Mesenchymal stem cell (in vitro differentiated cells and primary cell): ENCODE data around the gene CAPN1.

ENCODE experiments used
- DNase-seq: peaks from one replicate; pipeline ENCODE4 v3.0.0-alpha.2; 2013
- H2AFZ ChIP-seq: one replicate; pipeline ENCODE4 v1.6.1; 2013; ENCODE audit warnings: low read depth, mild to moderate bottlenecking, control low read depth, inconsistent platforms, low read length, moderate library complexity
- H2AK5ac ChIP-seq: 2 replicates; pipeline ENCODE4 v1.6.1; 2013; ENCODE audit warnings: low read length, moderate library complexity, mild to moderate bottlenecking, inconsistent platforms; ENCODE audit not compliant: severe bottlenecking
- H2BK120ac ChIP-seq: one replicate; pipeline ENCODE4 v1.6.1; 2013; ENCODE audit warnings: low read depth, mild to moderate bottlenecking, inconsistent platforms, low read length, moderate library complexity
- H2BK12ac ChIP-seq, 2 experiments: one replicate each; pipeline ENCODE4 v1.6.1; 2013; ENCODE audit warnings: inconsistent platforms in 2 of 2, low read length in 2 of 2, mild to moderate bottlenecking in 2 of 2, moderate library complexity in 2 of 2, control low read depth in 1 of 2
- H2BK15ac ChIP-seq: one replicate; pipeline ENCODE4 v1.6.1; 2013; ENCODE audit warnings: mild to moderate bottlenecking, low read depth, inconsistent platforms; ENCODE audit not compliant: poor library complexity, severe bottlenecking
- H2BK5ac ChIP-seq: 2 replicates; pipeline ENCODE4 v1.6.1; 2013; ENCODE audit warnings: low read depth, mild to moderate bottlenecking, low read length, control low read depth, inconsistent platforms; ENCODE audit not compliant: poor library complexity, severe bottlenecking
- H3K14ac ChIP-seq, 2 experiments: one replicate each; pipeline ENCODE4 v1.6.1; 2013; ENCODE audit warnings: inconsistent platforms in 2 of 2, low read length in 2 of 2, control low read depth in 1 of 2, mild to moderate bottlenecking in 1 of 2, moderate library complexity in 1 of 2
- H3K18ac ChIP-seq, 2 experiments: one replicate each; pipeline ENCODE4 v1.6.1; 2013; ENCODE audit warnings: inconsistent platforms in 2 of 2, low read length in 2 of 2, control low read depth in 1 of 2, low read depth in 1 of 2, mild to moderate bottlenecking in 1 of 2
- H3K23ac ChIP-seq, 2 experiments: one replicate each; pipeline ENCODE4 v1.6.1; 2013; ENCODE audit warnings: inconsistent platforms in 2 of 2, low read length in 2 of 2, mild to moderate bottlenecking in 2 of 2, moderate library complexity in 2 of 2, control low read depth in 1 of 2
- H3K27ac ChIP-seq: 2 replicates; pipeline ENCODE4 v1.5.1; 2013; ENCODE audit warnings: mild to moderate bottlenecking, moderate library complexity, low read length, control low read depth, inconsistent platforms; ENCODE audit not compliant: poor library complexity, severe bottlenecking
- H3K27me3 ChIP-seq, 2 experiments: 2 replicates each; pipeline versions ENCODE4 v1.6.1 to v1.7.0; 2013; ENCODE audit warnings: low read length in 2 of 2, mild to moderate bottlenecking in 2 of 2, moderate library complexity in 2 of 2, control low read depth in 1 of 2, inconsistent platforms in 1 of 2; ENCODE audit not compliant: control insufficient read depth in 1 of 2, insufficient read depth in 1 of 2
- H3K36me3 ChIP-seq, 2 experiments: 2 replicates each; pipeline versions ENCODE4 v1.6.1 to v1.7.0; 2013; ENCODE audit warnings: low read length in 2 of 2, control low read depth in 1 of 2, inconsistent platforms in 1 of 2, low read depth in 1 of 2, mild to moderate bottlenecking in 1 of 2; ENCODE audit not compliant: insufficient read depth in 2 of 2, control insufficient read depth in 1 of 2
- H3K4ac ChIP-seq, 2 experiments: one replicate each; pipeline ENCODE4 v1.6.1; 2013; ENCODE audit warnings: inconsistent platforms in 2 of 2, low read length in 2 of 2, mild to moderate bottlenecking in 2 of 2, moderate library complexity in 2 of 2, control low read depth in 1 of 2, low read depth in 1 of 2
- H3K4me1 ChIP-seq: 2 replicates; pipeline ENCODE4 v1.6.1; 2013; ENCODE audit warnings: low read depth, low read length, control low read depth; ENCODE audit not compliant: control insufficient read depth, insufficient read depth
- H3K4me2 ChIP-seq: 2 replicates; pipeline ENCODE4 v1.6.1; 2013; ENCODE audit warnings: low read length, mild to moderate bottlenecking, inconsistent platforms; ENCODE audit not compliant: poor library complexity, severe bottlenecking
- H3K4me3 ChIP-seq, 2 experiments: 2 replicates each; pipeline versions ENCODE4 v1.5.1 to v1.7.0; 2013; ENCODE audit warnings: low read length in 2 of 2, mild to moderate bottlenecking in 2 of 2, control low read depth in 1 of 2, low read depth in 1 of 2; ENCODE audit not compliant: insufficient read depth in 1 of 2
- H3K79me1 ChIP-seq: replicated peaks from 2 replicates; pipeline ENCODE4 v1.6.1; 2013; ENCODE audit warnings: mild to moderate bottlenecking, control low read depth, low read length, inconsistent platforms; ENCODE audit not compliant: poor library complexity, severe bottlenecking
- H3K9ac ChIP-seq: 2 replicates; pipeline ENCODE4 v1.7.0; 2013; ENCODE audit warnings: mild to moderate bottlenecking, low read length, moderate library complexity
- H3K9me3 ChIP-seq: 2 replicates; pipeline ENCODE4 v1.7.0; 2013; ENCODE audit warnings: mild to moderate bottlenecking, low read length; ENCODE audit not compliant: control insufficient read depth
- H4K8ac ChIP-seq: one replicate; pipeline ENCODE4 v1.6.1; 2013; ENCODE audit warnings: inconsistent platforms, mild to moderate bottlenecking, low read length, moderate library complexity
- H4K91ac ChIP-seq: one replicate; pipeline ENCODE4 v1.6.1; 2013; ENCODE audit warnings: mild to moderate bottlenecking, low read length, inconsistent platforms
- WGBS: methylation state at CpG from one replicate; pipeline ENCODE4 v1.1.7; 2013; ENCODE audit warnings: mixed read lengths; 5-methylcytosine and 5-hydroxymethylcytosine counted together

Gene CAPN1

GRCh38 chr11:65214212-65214845, 32.6 kb downstream of the CAPN1 start:
- Histone ChIP-seq H3K36me3 (peaks cover 29 to 53% of the 10 kb centered on the region in 2 experiments), H4K91ac (peak overlapping the region; percentile 70), H3K4me3 (no peak overlapping the region), H3K79me1 (peaks cover 3% of the 10 kb centered on the region), H3K27ac (no peak overlapping the region), H2BK5ac (no peak overlapping the region), H2BK120ac (no peak overlapping the region), H3K18ac (no peak overlapping the region), H3K27me3 (no peaks in the 10 kb centered on the region), H3K9ac (no peak overlapping the region), H4K8ac (peak overlapping the region; percentile 56), H2AFZ (no peak overlapping the region), H3K4me2 (no peak overlapping the region), H2BK15ac (no peak overlapping the region), H2BK12ac (no peak overlapping the region), H3K23ac (no peak overlapping the region), H2AK5ac (no peak overlapping the region), H3K4me1 (peaks cover 16% of the 10 kb centered on the region), H3K9me3 (no peaks in the 10 kb centered on the region), H3K14ac (no peak overlapping the region), H3K4ac (no peak overlapping the region)
- WGBS: 87% methylated on average over 14 of the region's 16 CpGs
- no peak for DNase-seq

GRCh38 chr11:65215441-65216076, 33.8 kb downstream of the CAPN1 start:
- WGBS: 96% methylated on average over 24 of the region's 24 CpGs
- no peak overlapping the region for H3K9ac ChIP-seq
- H4K91ac ChIP-seq: no peak overlapping the region
- H3K36me3 ChIP-seq: peaks cover 17 to 43% of the 10 kb centered on the region in 2 experiments
- H3K14ac ChIP-seq: no peak overlapping the region
- DNase-seq: no peak
- no peaks in the 10 kb centered on the region for H3K27me3 ChIP-seq
- no peak overlapping the region for H2BK15ac ChIP-seq
- no peak overlapping the region for H2AFZ ChIP-seq
- no peak overlapping the region for H2BK120ac ChIP-seq
- H2AK5ac ChIP-seq: no peak overlapping the region
- H4K8ac ChIP-seq: no peak overlapping the region
- no peak overlapping the region for H3K27ac ChIP-seq
- no peak overlapping the region for H3K23ac ChIP-seq
- peaks cover 18% of the 10 kb centered on the region for H3K4me1 ChIP-seq
- H3K18ac ChIP-seq: no peak overlapping the region
- H3K4me2 ChIP-seq: no peak overlapping the region
- no peak overlapping the region for H2BK5ac ChIP-seq
- no peaks in the 10 kb centered on the region for H3K9me3 ChIP-seq
- no peak overlapping the region for H3K4ac ChIP-seq
- H2BK12ac ChIP-seq: no peak overlapping the region
- H3K4me3 ChIP-seq: no peak overlapping the region
- no peaks in the 10 kb centered on the region for H3K79me1 ChIP-seq

GRCh38 chr11:65216830-65217229, 35.1 kb downstream of the CAPN1 start:
- WGBS: 76% methylated on average over 3 of the region's 6 CpGs
- H2BK15ac ChIP-seq: no peak overlapping the region
- H2BK120ac ChIP-seq: no peak overlapping the region
- H4K91ac ChIP-seq: no peak overlapping the region
- H3K4me3 ChIP-seq: no peak overlapping the region
- H3K27me3 ChIP-seq: no peaks in the 10 kb centered on the region
- no peak for DNase-seq
- H3K4me2 ChIP-seq: no peak overlapping the region
- no peak overlapping the region for H2AFZ ChIP-seq
- no peaks in the 10 kb centered on the region for H3K9me3 ChIP-seq
- H2BK5ac ChIP-seq: no peak overlapping the region
- no peak overlapping the region for H4K8ac ChIP-seq
- H3K79me1 ChIP-seq: peaks cover 1% of the 10 kb centered on the region
- H3K18ac ChIP-seq: no peak overlapping the region
- peaks cover 4 to 30% of the 10 kb centered on the region in 2 experiments for H3K36me3 ChIP-seq
- H2AK5ac ChIP-seq: no peak overlapping the region
- H3K4me1 ChIP-seq: peaks cover 18% of the 10 kb centered on the region
- peak overlapping the region in 1 of 2 experiments; percentile 62 for H3K14ac ChIP-seq
- no peak overlapping the region for H3K27ac ChIP-seq
- H2BK12ac ChIP-seq: peak overlapping the region in 1 of 2 experiments; percentile 55
- H3K4ac ChIP-seq: no peak overlapping the region
- H3K9ac ChIP-seq: no peak overlapping the region
- H3K23ac ChIP-seq: peak overlapping the region in 1 of 2 experiments; percentile 72

GRCh38 chr11:65217441-65218423, 36.0 kb downstream of the CAPN1 start:
- Histone ChIP-seq H3K36me3 (peaks cover 0 to 22% of the 10 kb centered on the region in 2 experiments), H4K91ac (no peak overlapping the region), H3K9ac (no peak overlapping the region), H3K27me3 (no peaks in the 10 kb centered on the region), H3K18ac (no peak overlapping the region), H3K4me3 (no peak overlapping the region), H2AK5ac (no peak overlapping the region), H2BK120ac (no peak overlapping the region), H4K8ac (no peak overlapping the region), H3K9me3 (no peaks in the 10 kb centered on the region), H3K27ac (no peak overlapping the region), H3K4me2 (no peak overlapping the region), H3K23ac (peak overlapping the region in 1 of 2 experiments; percentile 59), H2AFZ (no peak overlapping the region), H2BK15ac (no peak overlapping the region), H3K4me1 (peaks cover 18% of the 10 kb centered on the region), H3K4ac (no peak overlapping the region), H3K79me1 (peaks cover 1% of the 10 kb centered on the region), H2BK5ac (no peak overlapping the region), H3K14ac (no peak overlapping the region), H2BK12ac (no peak overlapping the region)
- DNase-seq: no peak
- WGBS: 91% methylated on average over 19 of the region's 19 CpGs
